Measurements from ENCODE around the gene SLCO1B3. TPM values are rescaled to one million over a fixed set of nuclear protein-coding genes. Genes with fewer than 3 reads are reported as not detected.

SLCO1B3 gene
- polyA plus RNA-seq, 1 experiment, result not detected

DNA sequence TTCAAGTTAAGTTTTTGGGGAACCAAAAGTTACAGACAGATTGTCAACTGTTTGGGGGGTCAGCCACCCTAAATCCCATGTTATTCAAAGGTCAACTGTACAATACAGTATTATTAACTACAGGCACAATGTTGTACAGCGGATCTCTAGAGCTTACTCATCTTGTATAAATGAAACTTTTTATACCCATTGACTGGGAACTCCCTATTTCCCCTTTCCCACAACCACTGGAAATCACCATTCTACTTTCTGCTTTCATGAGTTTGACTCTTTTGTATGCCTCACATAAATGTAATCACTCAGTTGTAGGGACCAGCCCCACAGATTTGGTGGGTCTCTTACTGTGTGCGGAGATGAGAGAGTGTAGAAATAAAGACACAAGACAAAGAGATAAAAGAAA is 57.8 kb downstream of the SLCO1B3 start:
- CTCF ChIA-PET, result no interaction called here
- DNase-seq (ENCODE audit: low read depth, low spot score), result no peak
- TF ChIP-seq, protein P1, sequence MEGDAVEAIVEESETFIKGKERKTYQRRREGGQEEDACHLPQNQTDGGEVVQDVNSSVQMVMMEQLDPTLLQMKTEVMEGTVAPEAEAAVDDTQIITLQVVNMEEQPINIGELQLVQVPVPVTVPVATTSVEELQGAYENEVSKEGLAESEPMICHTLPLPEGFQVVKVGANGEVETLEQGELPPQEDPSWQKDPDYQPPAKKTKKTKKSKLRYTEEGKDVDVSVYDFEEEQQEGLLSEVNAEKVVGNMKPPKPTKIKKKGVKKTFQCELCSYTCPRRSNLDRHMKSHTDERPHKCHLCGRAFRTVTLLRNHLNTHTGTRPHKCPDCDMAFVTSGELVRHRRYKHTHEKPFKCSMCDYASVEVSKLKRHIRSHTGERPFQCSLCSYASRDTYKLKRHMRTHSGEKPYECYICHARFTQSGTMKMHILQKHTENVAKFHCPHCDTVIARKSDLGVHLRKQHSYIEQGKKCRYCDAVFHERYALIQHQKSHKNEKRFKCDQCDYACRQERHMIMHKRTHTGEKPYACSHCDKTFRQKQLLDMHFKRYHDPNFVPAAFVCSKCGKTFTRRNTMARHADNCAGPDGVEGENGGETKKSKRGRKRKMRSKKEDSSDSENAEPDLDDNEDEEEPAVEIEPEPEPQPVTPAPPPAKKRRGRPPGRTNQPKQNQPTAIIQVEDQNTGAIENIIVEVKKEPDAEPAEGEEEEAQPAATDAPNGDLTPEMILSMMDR (IDR thresholded peaks at IDR 0.05; ENCODE audit: low read depth, low read length), result no peak
- POLR2A ChIA-PET, result no interaction called here
- Histone ChIP-seq H3K27ac (ENCODE audit: low read depth, low read length) (no peak overlapping the region), H3K4me3 (ENCODE audit: low read depth, low read length) (no peak overlapping the region), H3K27me3 (ENCODE audit: control insufficient read depth, insufficient read depth, low read length) (no peaks in the 10 kb centered on the region), H3K9me3 (ENCODE audit: control insufficient read depth, insufficient read depth, low read length) (peaks cover 13% of the 10 kb centered on the region)

DNA sequence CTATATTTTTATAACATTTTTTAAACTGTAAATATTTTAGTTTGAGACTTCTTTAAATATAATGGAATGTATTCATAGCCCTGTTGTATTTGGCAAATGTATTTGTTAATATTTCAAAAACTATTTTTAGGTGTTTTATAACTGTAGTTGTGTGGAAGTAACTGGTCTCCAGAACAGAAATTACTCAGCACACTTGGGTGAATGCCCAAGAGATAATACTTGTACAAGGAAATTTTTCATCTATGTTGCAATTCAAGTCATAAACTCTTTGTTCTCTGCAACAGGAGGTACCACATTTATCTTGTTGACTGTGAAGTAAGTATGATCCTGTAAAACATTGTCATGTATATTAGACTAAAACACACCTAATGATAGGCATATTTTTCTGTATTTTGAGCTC is 72.8 kb downstream of the SLCO1B3 start:
- Histone ChIP-seq H3K4me3 (ENCODE audit: low read depth, low read length) (no peak overlapping the region), H3K27me3 (ENCODE audit: control insufficient read depth, insufficient read depth, low read length) (no peaks in the 10 kb centered on the region), H3K9me3 (ENCODE audit: control insufficient read depth, insufficient read depth, low read length) (peaks cover 3% of the 10 kb centered on the region; the same call in 1 of the 2 replicates), H3K27ac (ENCODE audit: low read depth, low read length) (no peak overlapping the region)
- ChIA-PET POLR2A (no interaction called here), CTCF (no interaction called here)
- TF ChIP-seq, protein P1 (IDR thresholded peaks at IDR 0.05; ENCODE audit: low read depth, low read length), result no peak
- no peak for DNase-seq (ENCODE audit: low read depth, low spot score)

DNA sequence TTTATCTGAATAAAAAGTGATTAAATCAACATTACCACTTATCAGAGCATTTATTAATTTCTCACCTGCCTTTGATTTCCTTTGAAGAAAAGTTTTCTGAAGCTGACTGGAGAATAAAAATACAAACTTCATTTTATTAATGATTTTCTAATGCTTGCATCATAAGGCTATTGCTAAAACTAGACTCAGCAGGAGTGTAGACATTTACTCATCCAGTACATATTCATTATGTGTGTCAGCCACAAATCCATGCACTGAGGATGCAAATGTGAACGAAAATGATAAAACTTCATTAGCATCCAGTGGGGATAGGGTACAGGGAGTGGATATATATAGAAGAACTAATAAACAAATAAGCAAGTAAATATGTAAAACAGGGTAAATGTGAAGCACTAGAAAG is 74.6 kb downstream of the SLCO1B3 start:
- TF ChIP-seq, protein P1 (IDR thresholded peaks at IDR 0.05; ENCODE audit: low read depth, low read length), result no peak
- no peaks in the 10 kb centered on the region for H3K27me3 ChIP-seq (ENCODE audit: control insufficient read depth, insufficient read depth, low read length)
- H3K4me3 ChIP-seq (ENCODE audit: low read depth, low read length), result no peak overlapping the region
- POLR2A ChIA-PET, result no interaction called here
- no peak for DNase-seq (ENCODE audit: low read depth, low spot score)
- CTCF ChIA-PET, result no interaction called here
- H3K9me3 ChIP-seq (ENCODE audit: control insufficient read depth, insufficient read depth, low read length), result peaks cover 4% of the 10 kb centered on the region
- no peak overlapping the region for H3K27ac ChIP-seq (ENCODE audit: low read depth, low read length)

DNA sequence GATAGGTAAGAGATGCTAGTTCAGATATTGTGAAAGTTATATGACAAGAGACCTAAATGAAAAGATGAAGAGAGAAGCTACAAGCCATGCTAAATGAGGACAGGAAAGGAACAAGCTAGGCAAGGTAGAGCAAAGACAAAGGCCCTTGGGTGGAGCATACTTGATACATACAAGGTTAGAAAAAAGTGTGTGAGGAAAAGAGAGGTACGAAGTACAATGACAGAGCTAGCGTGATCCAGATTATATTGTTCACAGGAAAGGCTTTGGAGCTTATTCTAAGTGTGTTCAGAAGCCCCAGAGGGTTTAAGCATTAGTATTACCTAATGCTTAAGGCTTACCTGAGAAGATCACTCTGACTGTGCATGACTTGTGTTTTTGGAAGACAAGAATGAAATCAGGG is 75.0 kb downstream of the SLCO1B3 start:
- H3K27ac ChIP-seq (ENCODE audit: low read depth, low read length), result no peak overlapping the region
- CTCF ChIA-PET, result no interaction called here
- no peaks in the 10 kb centered on the region for H3K27me3 ChIP-seq (ENCODE audit: control insufficient read depth, insufficient read depth, low read length)
- POLR2A ChIA-PET, result no interaction called here
- H3K4me3 ChIP-seq (ENCODE audit: low read depth, low read length), result no peak overlapping the region
- DNase-seq (ENCODE audit: low read depth, low spot score), result no peak
- TF ChIP-seq, protein P1 (IDR thresholded peaks at IDR 0.05; ENCODE audit: low read depth, low read length), result no peak
- peaks cover 4% of the 10 kb centered on the region for H3K9me3 ChIP-seq (ENCODE audit: control insufficient read depth, insufficient read depth, low read length)

DNA sequence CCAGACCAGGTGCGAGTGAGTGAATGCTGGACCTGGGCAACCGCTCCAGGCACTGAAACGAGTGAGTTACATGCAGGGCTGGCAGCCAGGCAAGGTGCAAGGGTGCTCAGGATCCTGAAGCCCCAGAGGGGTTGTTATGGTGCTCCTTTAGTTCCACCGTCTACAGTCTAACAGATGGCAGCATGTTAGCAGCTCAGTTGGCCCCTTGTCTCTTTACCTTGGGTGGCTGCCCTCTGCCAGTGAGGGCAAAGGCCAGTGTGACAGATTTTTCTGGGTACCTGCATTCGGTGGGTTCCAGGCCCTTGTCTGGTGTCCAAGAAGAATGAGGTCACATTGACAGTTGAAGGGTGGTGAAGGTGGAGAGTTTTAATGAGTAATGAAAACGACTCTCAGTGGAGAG is 106.8 kb downstream of the SLCO1B3 start:
- TF ChIP-seq, protein P1 (IDR thresholded peaks at IDR 0.05; ENCODE audit: low read depth, low read length), result no peak
- Histone ChIP-seq H3K9me3 (ENCODE audit: control insufficient read depth, insufficient read depth, low read length) (peaks cover 7% of the 10 kb centered on the region), H3K4me3 (ENCODE audit: low read depth, low read length) (no peak overlapping the region), H3K27ac (ENCODE audit: low read depth, low read length) (no peak overlapping the region), H3K27me3 (ENCODE audit: control insufficient read depth, insufficient read depth, low read length) (no peaks in the 10 kb centered on the region)
- POLR2A ChIA-PET, result no interaction called here
- CTCF ChIA-PET, result no interaction called here
- no peak for DNase-seq (ENCODE audit: low read depth, low spot score)
